Measurements from ENCODE around the gene MTERF2.

Gene MTERF2

DNA sequence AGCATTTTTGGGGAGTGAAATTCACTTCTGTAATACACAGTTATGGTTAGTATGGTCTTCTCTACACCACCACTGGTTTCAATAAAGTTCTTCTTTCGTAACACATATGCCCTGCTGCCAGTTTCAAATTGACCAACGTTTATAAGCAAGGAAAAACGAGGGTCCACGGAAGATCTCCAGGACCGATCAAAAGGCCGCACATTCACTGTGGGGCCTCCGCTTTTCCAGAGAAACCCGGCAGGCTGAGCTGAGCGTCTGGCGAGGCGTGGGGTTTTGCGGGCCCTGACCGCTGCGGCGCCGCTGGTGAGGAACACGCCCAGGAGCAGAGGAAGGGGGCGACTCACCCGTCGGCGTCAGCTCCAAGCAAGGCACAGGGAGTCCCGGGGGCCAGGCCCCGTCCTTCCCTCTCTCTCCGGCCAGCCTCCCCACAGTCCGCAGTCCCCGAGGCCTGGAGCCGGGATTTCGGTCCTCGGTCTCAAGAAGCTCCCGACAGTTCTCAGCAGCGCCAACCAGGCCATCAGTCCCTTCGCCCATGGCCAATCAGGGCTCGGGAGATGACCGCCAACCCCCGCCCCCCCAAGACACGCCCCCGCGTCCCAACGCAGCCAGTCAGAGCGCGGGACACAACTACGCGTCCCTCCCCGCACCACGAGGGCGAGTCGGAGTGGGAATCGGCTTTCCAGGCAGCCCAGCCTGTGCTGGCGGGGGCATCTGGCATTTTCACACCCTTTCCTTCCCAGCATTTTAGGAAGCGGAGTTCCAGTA is at the start of gene MTERF2:
MTERF2 (minus strand) TSS at position 522 of the 765 bp plus-strand sequence. CDS start 8,432 bp downstream, outside the sequence.
- TF ChIP-seq, protein P1, sequence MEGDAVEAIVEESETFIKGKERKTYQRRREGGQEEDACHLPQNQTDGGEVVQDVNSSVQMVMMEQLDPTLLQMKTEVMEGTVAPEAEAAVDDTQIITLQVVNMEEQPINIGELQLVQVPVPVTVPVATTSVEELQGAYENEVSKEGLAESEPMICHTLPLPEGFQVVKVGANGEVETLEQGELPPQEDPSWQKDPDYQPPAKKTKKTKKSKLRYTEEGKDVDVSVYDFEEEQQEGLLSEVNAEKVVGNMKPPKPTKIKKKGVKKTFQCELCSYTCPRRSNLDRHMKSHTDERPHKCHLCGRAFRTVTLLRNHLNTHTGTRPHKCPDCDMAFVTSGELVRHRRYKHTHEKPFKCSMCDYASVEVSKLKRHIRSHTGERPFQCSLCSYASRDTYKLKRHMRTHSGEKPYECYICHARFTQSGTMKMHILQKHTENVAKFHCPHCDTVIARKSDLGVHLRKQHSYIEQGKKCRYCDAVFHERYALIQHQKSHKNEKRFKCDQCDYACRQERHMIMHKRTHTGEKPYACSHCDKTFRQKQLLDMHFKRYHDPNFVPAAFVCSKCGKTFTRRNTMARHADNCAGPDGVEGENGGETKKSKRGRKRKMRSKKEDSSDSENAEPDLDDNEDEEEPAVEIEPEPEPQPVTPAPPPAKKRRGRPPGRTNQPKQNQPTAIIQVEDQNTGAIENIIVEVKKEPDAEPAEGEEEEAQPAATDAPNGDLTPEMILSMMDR (IDR thresholded peaks at IDR 0.05; ENCODE audit: extremely low read depth, insufficient read depth, missing control alignments) = no peak
- DNase-seq (ENCODE audit: low spot score) = peak; percentile 92
- in situ Hi-C loops (cut with MboI; ENCODE audit: low pct_unique_long_range_greater_than_20kb, low sequenced_read_pairs, unreplicated experiment) = no loop called here

GRCh38 chr12:107035733-107036132 is 48.8 kb upstream of the MTERF2 start:
- DNase-seq (ENCODE audit: low spot score) = no peak
- in situ Hi-C loops (cut with MboI; ENCODE audit: low pct_unique_long_range_greater_than_20kb, low sequenced_read_pairs, unreplicated experiment) = no loop called here
- TF ChIP-seq, protein P1 (IDR thresholded peaks at IDR 0.05; ENCODE audit: extremely low read depth, insufficient read depth, missing control alignments) = no peak

DNA sequence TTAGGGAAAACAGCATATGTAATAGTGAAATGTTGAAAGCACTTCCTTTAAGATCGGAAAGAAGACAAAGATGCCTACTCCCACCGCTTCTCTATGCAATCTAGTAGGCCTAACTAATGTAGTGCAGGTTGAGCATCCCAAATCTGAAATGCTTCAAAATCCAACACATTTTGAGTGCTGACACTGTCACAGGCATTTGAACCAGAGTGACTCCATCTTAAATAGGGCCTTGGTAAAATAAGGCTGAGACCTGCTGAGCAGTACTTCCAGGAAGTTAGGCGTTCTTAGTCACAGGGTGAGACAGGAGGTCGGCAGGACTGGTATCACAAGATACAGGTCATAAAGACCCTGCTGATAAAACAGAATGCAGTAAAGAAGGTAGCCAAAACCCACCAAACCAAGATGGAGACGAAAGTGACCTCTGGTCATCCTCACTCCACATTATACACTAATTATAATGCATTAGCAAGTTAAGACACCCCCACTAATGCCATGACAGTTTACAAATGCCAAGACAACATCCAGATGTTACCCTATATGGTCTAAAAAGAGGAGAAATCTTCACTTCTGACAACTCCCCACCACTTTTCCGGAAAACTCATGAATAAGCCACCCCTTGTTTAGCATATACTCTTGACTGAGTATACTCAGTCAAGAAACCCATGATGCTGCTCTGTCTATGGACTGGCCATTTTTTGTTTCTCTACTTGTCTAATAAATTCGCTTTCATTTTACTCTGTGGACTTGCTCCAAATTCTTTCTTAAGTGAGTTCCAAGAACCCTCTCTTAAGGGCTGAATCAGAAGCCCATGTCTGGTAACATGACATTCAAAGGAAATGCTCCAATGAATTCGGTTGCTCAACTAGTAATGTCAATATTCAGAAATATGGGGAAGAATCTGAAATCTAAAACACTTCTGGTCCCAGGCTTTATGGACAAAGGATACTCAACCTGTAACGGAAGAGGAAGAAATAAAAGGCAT is 47.1 kb upstream of the MTERF2 start:
- DNase-seq (ENCODE audit: low spot score) = no peak
- TF ChIP-seq, protein P1 (IDR thresholded peaks at IDR 0.05; ENCODE audit: extremely low read depth, insufficient read depth, missing control alignments) = no peak
- in situ Hi-C loops (cut with MboI; ENCODE audit: low pct_unique_long_range_greater_than_20kb, low sequenced_read_pairs, unreplicated experiment) = no loop called here

DNA sequence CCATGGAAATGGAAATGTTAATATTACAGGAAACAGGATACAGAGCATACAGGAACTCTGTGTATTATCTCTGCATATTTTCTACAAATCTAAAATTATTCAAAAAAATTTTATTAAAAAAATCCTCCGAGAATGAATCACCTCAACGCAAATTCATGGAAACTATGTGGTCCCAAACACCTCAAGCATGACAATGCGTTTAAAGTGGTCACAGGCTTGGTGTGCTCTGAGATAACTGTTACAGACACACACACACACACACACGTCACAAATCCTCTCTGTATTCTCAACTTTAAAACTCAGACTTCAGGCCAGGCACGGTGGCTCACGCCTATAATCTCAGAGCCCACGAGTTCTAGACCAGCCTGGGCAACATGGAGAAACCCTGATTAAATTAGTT is 45.3 kb upstream of the MTERF2 start:
- DNase-seq (ENCODE audit: low spot score) = no peak
- in situ Hi-C loops (cut with MboI; ENCODE audit: low pct_unique_long_range_greater_than_20kb, low sequenced_read_pairs, unreplicated experiment) = no loop called here
- TF ChIP-seq, protein P1 (IDR thresholded peaks at IDR 0.05; ENCODE audit: extremely low read depth, insufficient read depth, missing control alignments) = no peak

DNA sequence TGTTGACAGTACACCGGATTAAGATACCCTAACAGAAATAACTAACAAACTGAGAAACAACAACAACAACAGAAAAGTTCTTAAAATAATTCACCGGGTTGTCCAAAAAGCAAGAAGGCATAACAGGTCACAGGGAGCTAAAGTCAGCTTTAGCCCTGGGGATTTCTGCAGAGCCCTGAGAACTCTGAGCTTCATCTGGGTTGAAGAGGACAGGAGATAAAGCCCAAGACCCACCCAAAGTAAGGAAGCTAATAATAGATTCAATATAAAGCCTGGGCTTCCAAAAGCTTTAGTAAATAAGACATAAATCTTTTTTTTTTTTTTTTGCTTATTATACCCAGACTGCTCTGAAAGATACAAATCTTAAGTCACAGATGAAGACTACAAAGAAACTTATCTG is 44.1 kb upstream of the MTERF2 start:
- TF ChIP-seq, protein P1 (IDR thresholded peaks at IDR 0.05; ENCODE audit: extremely low read depth, insufficient read depth, missing control alignments) = no peak
- in situ Hi-C loops (cut with MboI; ENCODE audit: low pct_unique_long_range_greater_than_20kb, low sequenced_read_pairs, unreplicated experiment) = no loop called here
- DNase-seq (ENCODE audit: low spot score) = no peak

DNA sequence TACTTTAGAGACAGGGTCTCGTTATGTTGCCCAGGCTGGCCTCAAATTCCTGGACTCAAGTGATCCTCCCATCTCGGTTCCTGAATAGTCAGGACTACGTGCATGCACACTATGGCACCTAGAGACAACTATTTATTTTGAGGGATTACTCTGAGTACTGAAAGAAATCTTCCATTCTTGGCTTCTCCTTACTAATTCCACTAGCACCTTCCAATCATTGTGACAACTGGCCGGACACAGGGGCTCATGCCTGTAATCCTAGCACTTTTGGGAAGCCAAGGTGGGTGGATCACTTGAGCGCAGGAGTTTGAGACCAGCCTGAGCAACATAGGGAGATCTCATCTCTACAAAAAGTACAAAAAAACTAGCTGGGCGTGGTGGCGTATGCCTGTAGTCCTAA is 42.1 kb upstream of the MTERF2 start:
- TF ChIP-seq, protein P1 (IDR thresholded peaks at IDR 0.05; ENCODE audit: extremely low read depth, insufficient read depth, missing control alignments) = no peak
- in situ Hi-C loops (cut with MboI; ENCODE audit: low pct_unique_long_range_greater_than_20kb, low sequenced_read_pairs, unreplicated experiment) = no loop called here
- DNase-seq (ENCODE audit: low spot score) = no peak

All from GM13977 (cell line).